Astrocyte (in vitro differentiated cells and primary cell): ENCODE data around the gene PCED1A. TPM values are rescaled to one million over a fixed set of nuclear protein-coding genes. Genes with fewer than 3 reads are reported as not detected.

Experiments
- DNase-seq: peaks from one replicate; pipeline ENCODE4 v3.0.0-alpha.2; 2010; ENCODE audit warnings: low read depth
- FAIRE-seq: peaks from 2 replicates; lab custom pipeline; 2011; peaks lifted over from hg19 to GRCh38; lab: Jason Lieb, UNC
- H2AFZ ChIP-seq: 2 replicates; pipeline ENCODE4 v1.6.0; 2012; ENCODE audit warnings: low read depth, low read length, inconsistent platforms
- H3K27ac ChIP-seq: 2 replicates; pipeline ENCODE4 v1.5.1; 2011; ENCODE audit warnings: low read depth, low read length, inconsistent platforms
- H3K27me3 ChIP-seq: 2 replicates; pipeline ENCODE4 v1.6.0; 2011; ENCODE audit warnings: low read length, inconsistent platforms; ENCODE audit not compliant: insufficient read depth
- H3K36me3 ChIP-seq: 2 replicates; pipeline ENCODE4 v1.5.1; 2011; ENCODE audit warnings: low read length, inconsistent platforms; ENCODE audit not compliant: insufficient read depth
- H3K4me1 ChIP-seq: 2 replicates; pipeline ENCODE4 v1.5.1; 2011; ENCODE audit warnings: low read length, inconsistent platforms; ENCODE audit not compliant: insufficient read depth
- H3K4me2 ChIP-seq: 2 replicates; pipeline ENCODE4 v1.6.0; 2012; ENCODE audit warnings: low read length, inconsistent platforms
- H3K4me3 ChIP-seq: 2 replicates; pipeline ENCODE4 v1.5.1; 2011; ENCODE audit warnings: low read depth, mild to moderate bottlenecking, low read length, inconsistent platforms; ENCODE audit not compliant: insufficient read depth
- H3K79me2 ChIP-seq: 2 replicates; pipeline ENCODE4 v1.6.0; 2012; ENCODE audit warnings: mild to moderate bottlenecking, low read length, inconsistent platforms; ENCODE audit not compliant: insufficient read depth
- H3K9ac ChIP-seq: 2 replicates; pipeline ENCODE4 v1.6.0; 2012; ENCODE audit warnings: mild to moderate bottlenecking, low read length, inconsistent platforms
- H3K9me3 ChIP-seq: 2 replicates; pipeline ENCODE4 v1.5.1; 2012; ENCODE audit warnings: low read depth, mild to moderate bottlenecking, low read length, inconsistent platforms; ENCODE audit not compliant: insufficient read depth
- H4K20me1 ChIP-seq: 2 replicates; pipeline ENCODE4 v1.6.0; 2012; ENCODE audit warnings: low read length, inconsistent platforms; ENCODE audit not compliant: insufficient read depth
- H3K27ac Mint-ChIP-seq: one replicate; pipeline ENCODE4 v1.8.0; 2021; ENCODE audit warnings: mild to moderate bottlenecking, mixed read lengths; ENCODE audit not compliant: unreplicated experiment
- H3K27me3 Mint-ChIP-seq: one replicate; pipeline ENCODE4 v1.8.0; 2021; ENCODE audit warnings: low read depth, mixed read lengths; ENCODE audit not compliant: unreplicated experiment
- H3K36me3 Mint-ChIP-seq: one replicate; pipeline ENCODE4 v1.8.0; 2021; ENCODE audit warnings: low read depth, mixed read lengths; ENCODE audit not compliant: unreplicated experiment
- H3K4me1 Mint-ChIP-seq: one replicate; pipeline ENCODE4 v1.8.0; 2021; ENCODE audit warnings: low read depth, mixed read lengths; ENCODE audit not compliant: unreplicated experiment
- H3K4me3 Mint-ChIP-seq: one replicate; pipeline ENCODE4 v1.8.0; 2021; ENCODE audit warnings: mild to moderate bottlenecking, moderate library complexity, mixed read lengths; ENCODE audit not compliant: unreplicated experiment
- H3K9me3 Mint-ChIP-seq: one replicate; pipeline ENCODE4 v1.8.0; 2021; ENCODE audit warnings: mild to moderate bottlenecking, mixed read lengths; ENCODE audit not compliant: unreplicated experiment
- EZH2 ChIP-seq: IDR thresholded peaks from 2 replicates; pipeline ENCODE4 v1.6.1; 2012; ENCODE audit warnings: mild to moderate bottlenecking, low read length, inconsistent platforms; ENCODE audit not compliant: insufficient read depth
- total RNA-seq: library from RNA; stranded (reverse); gene quantifications from 2 replicates; pipeline ENCODE4 v1.2.1, GENCODE V29; 2021
- TF ChIP-seq, protein P1 (sequence below): IDR thresholded peaks from 2 replicates; pipeline ENCODE4 v1.5.1; 2011; ENCODE audit warnings: low read depth, mild to moderate bottlenecking, inconsistent platforms, low read length, moderate library complexity; ENCODE audit not compliant: insufficient read depth

Gene PCED1A
- total RNA-seq, 1 donor from 2014 or later, result 17.2 TPM

DNA sequence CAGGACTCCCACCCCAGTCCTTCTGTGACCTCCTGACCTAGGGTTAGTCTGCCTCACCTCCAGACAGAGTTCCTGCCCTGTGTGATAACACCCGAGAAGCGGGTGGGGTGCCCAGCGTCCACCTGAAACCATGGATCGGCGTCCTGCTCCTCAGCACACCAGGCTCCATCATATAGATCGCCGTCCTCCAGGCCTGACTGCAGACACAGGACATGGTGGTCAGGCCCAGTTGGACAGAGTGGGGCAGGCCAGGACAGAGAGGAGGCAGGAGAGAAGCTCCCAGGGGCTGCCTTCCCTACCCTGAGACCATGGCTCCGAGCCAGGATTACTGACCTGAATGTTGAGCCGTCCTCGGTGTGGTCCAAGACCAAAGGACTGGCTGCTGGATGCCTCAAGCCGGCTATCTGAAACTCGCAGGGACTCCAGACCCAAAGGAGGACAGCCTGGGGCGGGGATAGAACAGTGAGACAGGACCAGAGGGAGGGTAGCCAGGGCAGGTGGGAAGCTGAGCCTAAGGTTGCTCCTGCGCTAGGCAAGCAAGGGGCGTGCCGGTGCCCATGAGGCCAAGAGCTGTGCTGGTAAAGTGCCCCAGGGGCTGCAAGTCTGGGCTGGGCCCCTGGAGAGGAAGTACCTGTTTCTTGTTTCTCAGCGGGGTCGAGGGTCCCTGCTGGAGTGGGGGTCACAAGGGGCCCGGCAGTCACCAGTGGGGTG, 42.2 kb downstream of the PCED1A start:
- Mint-ChIP-seq H3K27me3 (peaks cover 46% of the 10 kb centered on the region), H3K4me1 (peaks cover 3% of the 10 kb centered on the region), H3K36me3 (peaks cover 3% of the 10 kb centered on the region), H3K9me3 (peaks cover 15% of the 10 kb centered on the region), H3K27ac (no peak overlapping the region), H3K4me3 (no peak overlapping the region)
- peaks cover 8% of the 10 kb centered on the region for H3K4me1 ChIP-seq
- DNase-seq, result no peak
- no peaks in the 10 kb centered on the region for H3K79me2 ChIP-seq
- no peaks in the 10 kb centered on the region for H3K36me3 ChIP-seq
- H3K27me3 ChIP-seq, result peaks cover 30% of the 10 kb centered on the region
- H3K4me2 ChIP-seq, result no peak overlapping the region
- no peak overlapping the region for H3K27ac ChIP-seq
- no peak overlapping the region for H3K9ac ChIP-seq
- peaks cover 9% of the 10 kb centered on the region for H3K9me3 ChIP-seq
- no peak overlapping the region for H3K4me3 ChIP-seq
- no peaks in the 10 kb centered on the region for H4K20me1 ChIP-seq
- no peak for TF ChIP-seq EZH2
- TF ChIP-seq, protein P1, sequence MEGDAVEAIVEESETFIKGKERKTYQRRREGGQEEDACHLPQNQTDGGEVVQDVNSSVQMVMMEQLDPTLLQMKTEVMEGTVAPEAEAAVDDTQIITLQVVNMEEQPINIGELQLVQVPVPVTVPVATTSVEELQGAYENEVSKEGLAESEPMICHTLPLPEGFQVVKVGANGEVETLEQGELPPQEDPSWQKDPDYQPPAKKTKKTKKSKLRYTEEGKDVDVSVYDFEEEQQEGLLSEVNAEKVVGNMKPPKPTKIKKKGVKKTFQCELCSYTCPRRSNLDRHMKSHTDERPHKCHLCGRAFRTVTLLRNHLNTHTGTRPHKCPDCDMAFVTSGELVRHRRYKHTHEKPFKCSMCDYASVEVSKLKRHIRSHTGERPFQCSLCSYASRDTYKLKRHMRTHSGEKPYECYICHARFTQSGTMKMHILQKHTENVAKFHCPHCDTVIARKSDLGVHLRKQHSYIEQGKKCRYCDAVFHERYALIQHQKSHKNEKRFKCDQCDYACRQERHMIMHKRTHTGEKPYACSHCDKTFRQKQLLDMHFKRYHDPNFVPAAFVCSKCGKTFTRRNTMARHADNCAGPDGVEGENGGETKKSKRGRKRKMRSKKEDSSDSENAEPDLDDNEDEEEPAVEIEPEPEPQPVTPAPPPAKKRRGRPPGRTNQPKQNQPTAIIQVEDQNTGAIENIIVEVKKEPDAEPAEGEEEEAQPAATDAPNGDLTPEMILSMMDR, result no peak
- H2AFZ ChIP-seq, result no peak overlapping the region
- no peak for FAIRE-seq

DNA sequence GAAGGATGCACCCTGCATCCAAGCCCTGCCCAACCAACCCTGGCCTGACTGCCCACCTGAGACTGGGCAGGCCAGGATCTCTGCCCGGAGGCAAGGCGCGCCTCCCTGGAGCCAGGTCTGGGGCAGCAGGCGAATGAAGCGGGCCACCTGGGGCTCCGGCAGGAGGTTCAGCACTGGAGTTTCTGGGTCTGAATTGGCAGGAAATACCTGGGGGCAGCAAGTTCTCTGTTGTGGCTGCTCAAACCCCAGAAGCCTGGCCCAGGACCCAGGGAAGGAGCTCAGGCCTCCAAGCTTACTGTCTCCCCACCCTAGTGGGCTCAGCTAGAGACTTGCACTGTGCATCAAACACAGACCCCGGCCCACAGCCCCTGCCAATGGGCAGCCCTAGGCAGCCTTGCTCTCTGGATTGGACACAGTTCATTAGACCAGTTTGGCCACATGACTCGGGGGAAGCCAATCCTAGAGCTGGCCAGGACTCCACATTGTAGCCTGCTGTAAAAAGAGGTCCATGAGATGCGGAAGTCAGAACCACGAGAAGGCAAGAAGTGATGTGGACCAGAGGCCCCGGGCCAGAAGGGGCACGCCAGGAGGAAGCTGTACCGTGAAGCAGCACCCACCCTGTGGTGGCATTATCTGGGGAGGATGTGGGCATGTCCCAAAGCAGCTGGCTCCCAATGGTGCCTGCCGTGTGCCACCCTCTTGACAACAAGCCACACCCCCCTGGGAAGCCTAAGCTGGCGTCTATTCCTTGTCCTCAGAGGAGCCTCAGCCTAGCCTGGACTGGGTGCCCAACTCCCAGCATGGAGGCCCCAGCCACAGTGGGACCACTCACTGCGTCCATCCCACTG, 43.1 kb downstream of the PCED1A start:
- peaks cover 3% of the 10 kb centered on the region for H3K36me3 Mint-ChIP-seq

More for the DNA sequence above, 43.1 kb downstream of the PCED1A start:
- peaks cover 46% of the 10 kb centered on the region for H3K27me3 Mint-ChIP-seq
- Histone ChIP-seq H4K20me1 (no peaks in the 10 kb centered on the region), H3K4me2 (no peak overlapping the region), H3K27me3 (peaks cover 30% of the 10 kb centered on the region), H3K36me3 (no peaks in the 10 kb centered on the region), H3K9me3 (peaks cover 9% of the 10 kb centered on the region), H2AFZ (no peak overlapping the region), H3K9ac (no peak overlapping the region), H3K79me2 (no peaks in the 10 kb centered on the region), H3K4me1 (peaks cover 8% of the 10 kb centered on the region), H3K4me3 (no peak overlapping the region), H3K27ac (no peak overlapping the region)
- no peak overlapping the region for H3K27ac Mint-ChIP-seq
- FAIRE-seq, result no peak
- peaks cover 3% of the 10 kb centered on the region for H3K4me1 Mint-ChIP-seq
- H3K9me3 Mint-ChIP-seq, result peaks cover 10% of the 10 kb centered on the region
- no peak overlapping the region for H3K4me3 Mint-ChIP-seq
- no peak for DNase-seq
- TF ChIP-seq EZH2, result no peak
- TF ChIP-seq, protein P1, result no peak
